K562 (cell line): Measurements from ENCODE around the gene RAB43. TPM values are rescaled to one million over a fixed set of nuclear protein-coding genes. Genes with fewer than 3 reads are reported as not detected.

ENCODE experiments used
- ATAC-seq: fragments of 200-7000 bp; cut with Tn5 transposase; 3 replicates; pipeline ENCODE4 v1.9.1; 2020; ENCODE audit warnings: moderate library complexity
- BruUV-seq: library from RNA; stranded (reverse); fragments of 400-500 nt; replicated peaks from 2 replicates; lab custom pipeline; 2021; lab: Mats Ljungman, UMichigan
- CTCF ChIA-PET: fragments of 300-600 bp; formaldehyde crosslinking; extraction: SDS; loops from one replicate; lab custom pipeline; 2021; ENCODE audit warnings: low intra/inter-chr PET ratio; lab: Yijun Ruan, JAX
- POLR2A ChIA-PET: fragments of 300-600, 350-650 bp; sonication (Branson Sonifier 250); formaldehyde crosslinking; extraction: SDS; loops from one replicate; lab custom pipeline; 2021; ENCODE audit warnings: antibody characterized with exemption, inconsistent platforms; lab: Yijun Ruan, JAX
- DNase-seq, 4 experiments: peaks; one replicate each; pipeline versions ENCODE4 v3.0.0 to v3.0.0-alpha.2; 2011 to 2018; ENCODE audit warnings: low spot score in 3 of 4, mixed read lengths in 3 of 4; ENCODE audit errors: extremely low read depth in 1 of 4
- FAIRE-seq: peaks from 2 replicates; lab custom pipeline; 2011; peaks lifted over from hg19 to GRCh38; lab: Jason Lieb, UNC
- H2AFZ ChIP-seq: 2 replicates; pipeline ENCODE4 v1.6.0; 2011; ENCODE audit warnings: low read depth, low read length, control low read depth, inconsistent platforms
- H3K27ac ChIP-seq: fragments of 200-600 bp; 3 replicates; pipeline ENCODE4 v1.8.0; 2011; ENCODE audit warnings: low read depth, mild to moderate bottlenecking, control low read depth, inconsistent platforms, low read length, moderate library complexity, mixed read lengths; ENCODE audit errors: extremely low read depth
- H3K27me3 ChIP-seq, 2 experiments: fragments of 300-600 bp in 1 of 2; 2 replicates in 1 of 2; 3 replicates in 1 of 2; pipeline versions ENCODE4 v1.6.0 to v1.8.0; 2011; ENCODE audit warnings: inconsistent platforms in 2 of 2, low read length in 2 of 2, mild to moderate bottlenecking in 1 of 2, mixed read lengths in 1 of 2, moderate library complexity in 1 of 2; ENCODE audit not compliant: control insufficient read depth in 2 of 2, insufficient read depth in 2 of 2
- H3K36me3 ChIP-seq: fragments of 300-600 bp; 3 replicates; pipeline ENCODE4 v1.8.0; 2011; ENCODE audit warnings: mild to moderate bottlenecking, low read length, inconsistent platforms; ENCODE audit not compliant: control insufficient read depth, insufficient read depth
- H3K4me1 ChIP-seq, 2 experiments: fragments of 200-600 bp in 1 of 2; replicated peaks in 1 of 2; 2 replicates in 1 of 2; 3 replicates in 1 of 2; pipeline versions ENCODE4 v1.5.1 to v1.8.0; 2011; ENCODE audit warnings: inconsistent platforms in 2 of 2, low read length in 2 of 2, mild to moderate bottlenecking in 1 of 2, mixed read lengths in 1 of 2, moderate library complexity in 1 of 2; ENCODE audit not compliant: control insufficient read depth in 2 of 2, insufficient read depth in 2 of 2
- H3K4me2 ChIP-seq: 2 replicates; pipeline ENCODE4 v1.6.1; 2011; ENCODE audit warnings: low read length, control low read depth, inconsistent platforms, mixed read lengths; ENCODE audit not compliant: insufficient read depth
- H3K4me3 ChIP-seq: fragments of 200-600 bp; sonication (generic), shearing (Covaris generic); 2 replicates; pipeline ENCODE4 v1.5.1; 2016; ENCODE audit warnings: control low read depth, inconsistent platforms
- H3K79me2 ChIP-seq: fragments of 200-600 bp; 3 replicates; pipeline ENCODE4 v1.8.0; 2011; ENCODE audit warnings: low read length, inconsistent platforms; ENCODE audit not compliant: control insufficient read depth, insufficient read depth
- H3K9ac ChIP-seq, 2 experiments: 2 replicates each; pipeline versions ENCODE4 v1.6.0 to v1.6.1; 2011; ENCODE audit warnings: low read depth in 2 of 2, low read length in 2 of 2, control low read depth in 1 of 2, inconsistent platforms in 1 of 2, mild to moderate bottlenecking in 1 of 2, mixed read lengths in 1 of 2; ENCODE audit not compliant: insufficient read depth in 1 of 2
- H3K9me1 ChIP-seq: one replicate; pipeline ENCODE4 v1.6.0; 2011; ENCODE audit warnings: inconsistent platforms, mild to moderate bottlenecking, low read length, moderate library complexity; ENCODE audit not compliant: control insufficient read depth, insufficient read depth
- H3K9me3 ChIP-seq: replicated peaks from 2 replicates; pipeline ENCODE4 v1.5.1; 2011; ENCODE audit warnings: low read depth, low read length, inconsistent platforms; ENCODE audit not compliant: control insufficient read depth, insufficient read depth
- H4K20me1 ChIP-seq: replicated peaks from 2 replicates; pipeline ENCODE4 v1.6.1; 2011; ENCODE audit warnings: low read length, inconsistent platforms, mixed read lengths; ENCODE audit not compliant: control insufficient read depth, insufficient read depth
- BDP1 ChIP-seq: IDR thresholded peaks from 3 replicates; pipeline ENCODE4 v1.6.1; 2011; ENCODE audit not compliant: insufficient read length, insufficient read depth
- CC2D1A ChIP-seq: fragments of 450-650 bp; IDR thresholded peaks from 2 replicates; pipeline ENCODE4 v1.6.1; 2017; ENCODE audit warnings: mild to moderate bottlenecking
- MAFG ChIP-seq: fragments of 450-650 bp; conservative IDR thresholded peaks from 2 replicates; pipeline ENCODE4 v1.6.1; 2016; ENCODE audit warnings: missing genetic modification characterization, missing compliant biosample characterization
- WGBS: fragments of 100-300 bp; shearing (Covaris generic); methylation state at CpG from one replicate; pipeline ENCODE4 v1.1.6; 2016; ENCODE audit warnings: low coverage, mixed read lengths; ENCODE audit not compliant: insufficient coverage; ENCODE audit errors: missing lambda C conversion rate; 5-methylcytosine and 5-hydroxymethylcytosine counted together
- in situ Hi-C: fragments of 300-500 bp; cut with MboI; formaldehyde crosslinking; loops from 4 replicates; pipeline ENCODE4 v1.15.0; 2018; ENCODE audit warnings: inconsistent platforms, mixed read lengths
- intact Hi-C: fragments of 100-400 bp; cut with micrococcal nuclease; formaldehyde crosslinking; loops from 2 replicates; pipeline ENCODE4 v1.14.2; 2022
- polyA plus RNA-seq, 8 experiments: library from polyadenylated mRNA; depleted of rRNA in 4 of 8; stranded (reverse) in 5 of 8; unstranded in 3 of 8; fragments of >200 nt; fragmentation: Nextera tagmentation in 2 of 8; fragmentation: Illumina TruSeq in 1 of 8; extraction: Ambion mirVana in 2 of 8; extraction: Trizol in 1 of 8; gene quantifications; 2 replicates each; pipeline versions ENCODE4 v1.2.1 to v1.2.3, GENCODE V29; 2011 to 2014; ENCODE audit warnings: inconsistent platforms in 1 of 8, missing spikeins in 1 of 8
- total RNA-seq, 7 experiments: library from RNA; depleted of rRNA in 6 of 7; stranded (reverse); fragments of >200 nt in 6 of 7; fragmentation: Illumina TruSeq in 2 of 7; extraction: Trizol in 2 of 7; gene quantifications; 2 replicates each; pipeline versions ENCODE4 v1.2.1 to v1.2.3, GENCODE V29; 2011 to 2021; ENCODE audit warnings: low replicate concordance in 1 of 7
- TF ChIP-seq, protein P1 (sequence below): IDR thresholded peaks from 2 replicates; pipeline ENCODE4 v1.6.1; 2012; ENCODE audit warnings: low read depth, low read length, improper control_type of control experiment, borderline replicate concordance
- TF ChIP-seq, protein P2 (sequence below): sonication (generic); formaldehyde crosslinking; IDR thresholded peaks from 2 replicates; pipeline ENCODE4 v1.8.0; 2022; ENCODE audit warnings: missing genetic modification reagents, mild to moderate bottlenecking, moderate library complexity, borderline replicate concordance
- TF ChIP-seq, protein P3 (sequence below): fragments of 250-450 bp; sonication (Bioruptor Pico); IDR thresholded peaks from 2 replicates; pipeline ENCODE4 v1.5.0; 2022; ENCODE audit warnings: mild to moderate bottlenecking

RAB43 gene
- total and polyA plus RNA-seq, 9 of the 15 experiments (the other 6 are each of a cell fraction or from before 2014, with no cell fraction given): 0.04 to 6.8 (median 1.7) TPM; not detected in 2

DNA sequence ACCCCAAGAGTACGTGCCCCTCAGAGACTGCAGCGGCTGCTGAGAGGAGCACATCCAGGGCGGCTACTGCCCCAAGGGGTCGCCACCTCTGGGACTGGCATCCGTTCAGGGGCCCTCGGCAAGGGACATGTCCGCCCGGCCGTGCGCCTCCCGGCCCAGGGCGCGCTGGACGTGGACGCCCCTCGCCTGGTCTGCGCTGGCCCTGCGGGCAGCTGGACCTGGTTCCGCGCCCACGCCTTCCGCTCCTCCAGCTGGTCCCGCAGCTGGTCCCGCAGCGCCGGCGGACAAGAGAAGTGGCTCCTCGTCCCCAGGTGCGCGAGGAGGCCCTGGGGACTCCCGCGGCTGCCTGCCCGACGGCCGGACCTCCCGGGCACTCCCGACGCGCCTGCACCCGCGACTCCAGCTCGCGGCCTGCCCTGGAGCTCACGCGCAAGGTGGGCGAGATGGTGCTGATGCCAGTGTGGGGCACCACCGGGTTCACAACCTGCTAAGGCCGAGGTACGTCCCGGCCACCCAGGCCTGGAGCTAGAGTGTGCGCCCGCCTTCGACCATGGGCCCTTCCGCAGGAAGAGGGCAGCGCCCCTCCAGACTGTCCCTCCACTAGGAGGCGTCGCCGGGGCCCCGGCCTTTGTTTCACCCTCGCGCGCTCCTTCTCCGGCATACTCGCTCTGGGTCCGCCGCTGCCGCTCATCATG lies 75.4 kb downstream of the RAB43 start (continued):
- TF ChIP-seq, protein P1, sequence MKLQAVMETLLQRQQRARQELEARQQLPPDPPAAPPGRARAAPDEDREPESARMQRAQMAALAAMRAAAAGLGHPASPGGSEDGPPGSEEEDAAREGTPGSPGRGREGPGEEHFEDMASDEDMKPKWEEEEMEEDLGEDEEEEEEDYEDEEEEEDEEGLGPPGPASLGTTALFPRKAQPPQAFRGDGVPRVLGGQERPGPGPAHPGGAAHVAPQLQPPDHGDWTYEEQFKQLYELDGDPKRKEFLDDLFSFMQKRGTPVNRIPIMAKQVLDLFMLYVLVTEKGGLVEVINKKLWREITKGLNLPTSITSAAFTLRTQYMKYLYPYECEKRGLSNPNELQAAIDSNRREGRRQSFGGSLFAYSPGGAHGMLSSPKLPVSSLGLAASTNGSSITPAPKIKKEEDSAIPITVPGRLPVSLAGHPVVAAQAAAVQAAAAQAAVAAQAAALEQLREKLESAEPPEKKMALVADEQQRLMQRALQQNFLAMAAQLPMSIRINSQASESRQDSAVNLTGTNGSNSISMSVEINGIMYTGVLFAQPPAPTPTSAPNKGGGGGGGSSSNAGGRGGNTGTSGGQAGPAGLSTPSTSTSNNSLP: no peak
- no peak for TF ChIP-seq MAFG (tag)
- no peak for TF ChIP-seq BDP1
- TF ChIP-seq, protein P2, sequence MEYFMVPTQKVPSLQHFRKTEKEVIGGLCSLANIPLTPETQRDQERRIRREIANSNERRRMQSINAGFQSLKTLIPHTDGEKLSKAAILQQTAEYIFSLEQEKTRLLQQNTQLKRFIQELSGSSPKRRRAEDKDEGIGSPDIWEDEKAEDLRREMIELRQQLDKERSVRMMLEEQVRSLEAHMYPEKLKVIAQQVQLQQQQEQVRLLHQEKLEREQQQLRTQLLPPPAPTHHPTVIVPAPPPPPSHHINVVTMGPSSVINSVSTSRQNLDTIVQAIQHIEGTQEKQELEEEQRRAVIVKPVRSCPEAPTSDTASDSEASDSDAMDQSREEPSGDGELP (CRISPR knock-in tag): no peak

DNA sequence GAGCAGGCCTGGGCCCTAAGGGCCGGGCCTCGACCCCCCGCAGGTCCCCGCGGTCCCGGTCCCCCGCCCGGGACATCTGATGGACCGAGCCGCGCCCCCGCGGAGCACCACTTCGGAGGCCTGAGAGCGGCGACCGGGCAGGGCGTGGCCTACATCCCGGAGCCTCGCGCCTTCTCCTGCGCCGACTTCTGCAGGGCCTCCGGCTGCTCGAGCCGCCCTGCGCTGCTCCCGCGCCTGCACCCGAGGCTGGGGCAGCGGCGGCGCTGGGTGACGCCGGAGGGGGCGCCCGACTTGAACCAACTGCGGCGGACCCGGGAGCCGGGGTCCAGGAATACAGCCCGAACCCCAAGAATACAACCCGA lies 75.9 kb downstream of the RAB43 start:
- H3K36me3 ChIP-seq: no peaks in the 10 kb centered on the region
- WGBS: no CpG with 5 or more reads among the region's 43 CpGs
- POLR2A ChIA-PET: no interaction called here
- H3K27me3 ChIP-seq: no peaks in the 10 kb centered on the region
- no peak overlapping the region for H2AFZ ChIP-seq
- H3K9me3 ChIP-seq: no peaks in the 10 kb centered on the region; the same call in 1 of the 2 replicates
- H3K9me1 ChIP-seq: no peaks in the 10 kb centered on the region
- no peak overlapping the region for H3K4me3 ChIP-seq
- no peaks in the 10 kb centered on the region for H4K20me1 ChIP-seq
- ATAC-seq (no peak), DNase-seq (no peak), FAIRE-seq (no peak)
- H3K4me1 ChIP-seq: peaks cover 0 to 3% of the 10 kb centered on the region in 2 experiments; a peak in 1 of 5 replicates
- no peaks in the 10 kb centered on the region for H3K79me2 ChIP-seq
- in situ Hi-C loops: no loop called here
- CTCF ChIA-PET: no interaction called here
- H3K4me2 ChIP-seq: no peak overlapping the region
- H3K27ac ChIP-seq: no peak overlapping the region
- H3K9ac ChIP-seq: no peak overlapping the region
- TF ChIP-seq, protein P3, sequence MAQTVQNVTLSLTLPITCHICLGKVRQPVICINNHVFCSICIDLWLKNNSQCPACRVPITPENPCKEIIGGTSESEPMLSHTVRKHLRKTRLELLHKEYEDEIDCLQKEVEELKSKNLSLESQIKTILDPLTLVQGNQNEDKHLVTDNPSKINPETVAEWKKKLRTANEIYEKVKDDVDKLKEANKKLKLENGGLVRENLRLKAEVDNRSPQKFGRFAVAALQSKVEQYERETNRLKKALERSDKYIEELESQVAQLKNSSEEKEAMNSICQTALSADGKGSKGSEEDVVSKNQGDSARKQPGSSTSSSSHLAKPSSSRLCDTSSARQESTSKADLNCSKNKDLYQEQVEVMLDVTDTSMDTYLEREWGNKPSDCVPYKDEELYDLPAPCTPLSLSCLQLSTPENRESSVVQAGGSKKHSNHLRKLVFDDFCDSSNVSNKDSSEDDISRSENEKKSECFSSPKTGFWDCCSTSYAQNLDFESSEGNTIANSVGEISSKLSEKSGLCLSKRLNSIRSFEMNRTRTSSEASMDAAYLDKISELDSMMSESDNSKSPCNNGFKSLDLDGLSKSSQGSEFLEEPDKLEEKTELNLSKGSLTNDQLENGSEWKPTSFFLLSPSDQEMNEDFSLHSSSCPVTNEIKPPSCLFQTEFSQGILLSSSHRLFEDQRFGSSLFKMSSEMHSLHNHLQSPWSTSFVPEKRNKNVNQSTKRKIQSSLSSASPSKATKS (CRISPR knock-in tag): no peak
- TF ChIP-seq CC2D1A: no peak
- intact Hi-C loops: no loop called here
- no TSS peak for BruUV-seq
